Heart left ventricle (tissue), 13 donors: Measurements from ENCODE around the gene CHAF1A.

Experiments
- CTCF ChIP-seq, 12 donors: fragments of 200-600 bp; sonication (generic) in 4 of 12; IDR thresholded peaks; one replicate each; pipeline versions ENCODE4 v1.5.0 to v1.8.0; 2018 to 2022; ENCODE audit warnings: antibody characterized with exemption in 12 of 12, mild to moderate bottlenecking in 5 of 12
- POLR2A ChIP-seq, 2 donors: fragments of 450-650 bp; IDR thresholded peaks; one replicate each; pipeline ENCODE4 v1.6.1; 2017; ENCODE audit warnings: antibody characterized with exemption in 2 of 2, mild to moderate bottlenecking in 2 of 2, moderate library complexity in 2 of 2
- donor health status: ischemic (EF 13 %, LVEDD 7.1; RV severe dilation, severe dysfunction).
- donor health status: DM: no; HTN: yes; CAD: no.
- donor health status: DM: no; HTN: no; CAD: no.
- donor health status: ischemic (EF 25% LVEDD 6.9; RV normal size, moderate dysfunction).
- donor health status: ischemic (EF 25% LVEDD 5.7; RV mildly dilated, moderate dysfunction).
- donor health status: ischemic (EF 35%, LVEDD 5.7; RV mildly dilated, moderate dysfunction).
- donor health status: nonischemic (EF 11% LVEDD 7.7; RV severe dilation, severe dysfunction).
- donor health status: DM: yes; HTN: yes; CAD: no.
- donor health status: PGD.
- donor health status: ischemic (EF 29% LVEDD 5.4; RV normal size, mild dysfunction).
- donor health status: nonischemic (EF 23%, LVEDD 6.1; RV moderate dilation, normal function).

DNA sequence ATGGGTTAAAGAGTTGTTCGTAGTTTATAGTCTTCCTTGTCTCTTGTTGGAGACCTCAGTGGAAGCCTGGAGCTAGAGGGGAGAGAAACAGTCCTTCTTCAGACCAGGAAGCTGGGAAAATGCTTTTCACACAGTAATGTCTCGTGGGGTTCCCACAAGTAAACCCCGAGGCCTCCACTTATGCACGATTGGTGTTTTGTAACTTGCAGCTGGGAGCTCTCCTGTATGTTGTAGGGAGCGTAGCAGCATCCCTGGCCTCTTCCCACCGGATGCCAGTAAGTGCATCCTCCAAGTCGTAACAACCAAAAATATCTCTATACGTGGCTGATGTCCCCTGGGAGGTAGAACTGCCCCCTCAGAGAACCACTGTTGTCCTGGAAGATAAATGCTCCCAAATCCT, 3.5 kb downstream of the CHAF1A start:
- TF ChIP-seq POLR2A (IDR thresholded peaks at IDR 0.05) (no peak), CTCF (IDR thresholded peaks at IDR 0.05) (no peak)
